KMS-11 (cell line): ENCODE results near the gene INPP4A.

Experiments used
- H2AFZ ChIP-seq: fragments of 200-600 bp; sonication (generic); 2 replicates; pipeline ENCODE4 v1.6.1; 2016; ENCODE audit warnings: antibody characterized with exemption, mixed run types, low read depth
- H3K27ac ChIP-seq: fragments of 200-600 bp; sonication (generic); 2 replicates; pipeline ENCODE4 v1.6.1; 2016; ENCODE audit warnings: mild to moderate bottlenecking, mixed run types
- H3K27me3 ChIP-seq: fragments of 200-600 bp; sonication (generic); 2 replicates; pipeline ENCODE4 v1.6.1; 2017; ENCODE audit warnings: mild to moderate bottlenecking, low read depth, mixed run types, moderate library complexity; ENCODE audit not compliant: insufficient read depth
- H3K36me3 ChIP-seq: fragments of 200-600 bp; sonication (generic); 2 replicates; pipeline ENCODE4 v1.6.1; 2017; ENCODE audit warnings: mild to moderate bottlenecking, mixed run types; ENCODE audit not compliant: insufficient read depth
- H3K4me1 ChIP-seq: fragments of 200-600 bp; sonication (generic); 2 replicates; pipeline ENCODE4 v1.6.1; 2016; ENCODE audit warnings: mild to moderate bottlenecking, low read depth, mixed run types; ENCODE audit not compliant: poor library complexity, severe bottlenecking
- H3K4me2 ChIP-seq: fragments of 200-600 bp; sonication (generic); 2 replicates; pipeline ENCODE4 v1.7.0; 2016; ENCODE audit warnings: mild to moderate bottlenecking, mixed run types
- H3K4me3 ChIP-seq: fragments of 200-600 bp; sonication (generic); IDR thresholded peaks from 2 replicates; pipeline ENCODE4 v1.6.1; 2017; ENCODE audit warnings: low read depth, low read length, mixed read lengths; ENCODE audit not compliant: insufficient read depth
- H3K79me2 ChIP-seq: fragments of 200-600 bp; sonication (generic); 2 replicates; pipeline ENCODE4 v1.6.1; 2016; ENCODE audit warnings: low read depth, mixed run types; ENCODE audit not compliant: insufficient read depth
- H3K9ac ChIP-seq: fragments of 200-600 bp; sonication (generic); 2 replicates; pipeline ENCODE4 v1.6.1; 2016; ENCODE audit warnings: mild to moderate bottlenecking, mixed run types
- H4K20me1 ChIP-seq: fragments of 200-600 bp; sonication (generic); 2 replicates; pipeline ENCODE4 v1.6.1; 2016; ENCODE audit warnings: mild to moderate bottlenecking, mixed run types; ENCODE audit not compliant: insufficient read depth
- TF ChIP-seq, protein P1 (sequence below): fragments of 200-600 bp; sonication (generic); conservative IDR thresholded peaks from 2 replicates; pipeline ENCODE4 v1.6.1; 2017; ENCODE audit warnings: low read depth, mild to moderate bottlenecking, antibody characterized with exemption, low read length, moderate library complexity, mixed read lengths

INPP4A gene

DNA sequence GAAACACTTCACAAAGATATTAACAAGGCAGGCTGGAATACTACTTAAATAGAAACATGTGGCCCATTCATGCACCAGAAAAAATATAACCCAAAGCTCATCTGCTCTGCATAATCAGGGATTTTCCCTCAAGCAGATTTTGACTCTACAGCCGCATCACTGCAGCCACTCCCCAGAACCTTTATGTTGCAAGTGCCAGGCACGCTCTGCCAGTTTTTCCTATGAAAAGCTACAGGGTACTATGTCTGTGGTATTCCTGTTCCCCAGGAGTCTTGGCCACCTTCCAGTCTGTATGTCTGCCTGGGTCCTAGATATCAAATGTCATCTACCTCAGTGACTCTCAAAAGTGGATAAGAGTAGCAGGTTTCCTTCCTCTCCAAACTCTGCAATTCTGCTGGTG is 159.9 kb downstream of the INPP4A start:
- Histone ChIP-seq H3K4me2 (no peak overlapping the region), H3K79me2 (peaks cover 21% of the 10 kb centered on the region), H3K27me3 (no peaks in the 10 kb centered on the region), H3K9ac (no peak overlapping the region), H4K20me1 (no peaks in the 10 kb centered on the region), H2AFZ (no peak overlapping the region), H3K36me3 (no peaks in the 10 kb centered on the region), H3K4me3 (no peak overlapping the region), H3K4me1 (peaks cover 14% of the 10 kb centered on the region), H3K27ac (no peak overlapping the region)
- TF ChIP-seq, protein P1, sequence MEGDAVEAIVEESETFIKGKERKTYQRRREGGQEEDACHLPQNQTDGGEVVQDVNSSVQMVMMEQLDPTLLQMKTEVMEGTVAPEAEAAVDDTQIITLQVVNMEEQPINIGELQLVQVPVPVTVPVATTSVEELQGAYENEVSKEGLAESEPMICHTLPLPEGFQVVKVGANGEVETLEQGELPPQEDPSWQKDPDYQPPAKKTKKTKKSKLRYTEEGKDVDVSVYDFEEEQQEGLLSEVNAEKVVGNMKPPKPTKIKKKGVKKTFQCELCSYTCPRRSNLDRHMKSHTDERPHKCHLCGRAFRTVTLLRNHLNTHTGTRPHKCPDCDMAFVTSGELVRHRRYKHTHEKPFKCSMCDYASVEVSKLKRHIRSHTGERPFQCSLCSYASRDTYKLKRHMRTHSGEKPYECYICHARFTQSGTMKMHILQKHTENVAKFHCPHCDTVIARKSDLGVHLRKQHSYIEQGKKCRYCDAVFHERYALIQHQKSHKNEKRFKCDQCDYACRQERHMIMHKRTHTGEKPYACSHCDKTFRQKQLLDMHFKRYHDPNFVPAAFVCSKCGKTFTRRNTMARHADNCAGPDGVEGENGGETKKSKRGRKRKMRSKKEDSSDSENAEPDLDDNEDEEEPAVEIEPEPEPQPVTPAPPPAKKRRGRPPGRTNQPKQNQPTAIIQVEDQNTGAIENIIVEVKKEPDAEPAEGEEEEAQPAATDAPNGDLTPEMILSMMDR: no peak

DNA sequence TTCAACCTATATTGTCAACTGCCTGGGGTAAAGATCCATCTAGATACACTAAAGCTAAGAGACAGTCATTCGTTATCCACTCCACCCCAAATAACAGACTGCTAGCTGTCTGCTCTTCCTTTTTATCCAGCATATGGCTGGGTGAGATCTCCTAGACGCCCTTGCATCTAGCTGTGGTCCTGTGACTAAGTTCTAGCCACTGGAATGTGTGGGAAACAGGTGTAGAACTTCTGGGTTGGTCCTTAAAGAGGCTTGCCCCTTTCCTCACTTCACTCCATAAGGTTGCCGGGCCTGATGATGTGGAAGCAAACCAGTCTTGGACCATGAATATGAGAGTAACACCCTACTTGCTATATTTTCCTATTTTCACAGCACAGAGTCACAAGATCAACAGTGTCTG is 160.4 kb downstream of the INPP4A start:
- H3K4me2 ChIP-seq: no peak overlapping the region
- H3K79me2 ChIP-seq: peaks cover 23% of the 10 kb centered on the region
- H3K36me3 ChIP-seq: no peaks in the 10 kb centered on the region
- no peaks in the 10 kb centered on the region for H3K27me3 ChIP-seq
- no peak overlapping the region for H2AFZ ChIP-seq
- H3K4me1 ChIP-seq: peaks cover 19% of the 10 kb centered on the region
- H3K4me3 ChIP-seq: no peak overlapping the region
- TF ChIP-seq, protein P1: no peak
- no peak overlapping the region for H3K27ac ChIP-seq
- H4K20me1 ChIP-seq: no peaks in the 10 kb centered on the region
- no peak overlapping the region for H3K9ac ChIP-seq

DNA sequence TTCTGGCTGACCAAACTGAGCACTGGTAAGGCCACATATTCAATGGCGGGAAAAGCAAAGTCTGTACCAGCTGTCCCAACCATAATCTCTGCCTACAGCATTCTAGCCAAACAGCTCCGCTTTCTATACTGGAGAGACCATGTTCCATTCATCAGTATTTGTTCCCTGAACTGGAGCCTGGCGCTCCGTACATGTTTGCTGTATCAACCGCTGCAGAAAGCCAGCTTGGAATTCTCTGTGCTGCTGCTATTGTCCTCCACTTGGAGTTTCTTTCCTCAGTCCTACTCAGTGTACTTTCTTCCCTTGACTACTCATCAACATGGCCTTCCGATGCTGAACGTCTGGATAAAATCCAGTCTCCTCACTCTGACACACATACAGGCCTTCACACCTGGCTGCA is 161.8 kb downstream of the INPP4A start:
- Histone ChIP-seq H3K9ac (no peak overlapping the region), H3K36me3 (no peaks in the 10 kb centered on the region)

GRCh38 chr2:98607104-98607503 is 162.4 kb downstream of the INPP4A start:
- Histone ChIP-seq H3K9ac (peak overlapping the region; percentile 93; the same call in 1 of the 2 replicates), H3K27me3 (no peaks in the 10 kb centered on the region), H3K36me3 (no peaks in the 10 kb centered on the region), H3K4me3 (no peak overlapping the region), H3K4me1 (peaks cover 22% of the 10 kb centered on the region), H4K20me1 (no peaks in the 10 kb centered on the region), H3K4me2 (peak overlapping the region; percentile 95), H3K27ac (no peak overlapping the region), H3K79me2 (peaks cover 23% of the 10 kb centered on the region), H2AFZ (no peak overlapping the region)
- TF ChIP-seq, protein P1: no peak

More for the DNA sequence above, 161.8 kb downstream of the INPP4A start:
- TF ChIP-seq, protein P1: no peak
- no peaks in the 10 kb centered on the region for H4K20me1 ChIP-seq
- peaks cover 23% of the 10 kb centered on the region for H3K79me2 ChIP-seq
- no peak overlapping the region for H3K27ac ChIP-seq
- no peak overlapping the region for H3K4me2 ChIP-seq
- no peak overlapping the region for H2AFZ ChIP-seq
- no peaks in the 10 kb centered on the region for H3K27me3 ChIP-seq
- H3K4me3 ChIP-seq: no peak overlapping the region
- H3K4me1 ChIP-seq: peaks cover 22% of the 10 kb centered on the region

DNA sequence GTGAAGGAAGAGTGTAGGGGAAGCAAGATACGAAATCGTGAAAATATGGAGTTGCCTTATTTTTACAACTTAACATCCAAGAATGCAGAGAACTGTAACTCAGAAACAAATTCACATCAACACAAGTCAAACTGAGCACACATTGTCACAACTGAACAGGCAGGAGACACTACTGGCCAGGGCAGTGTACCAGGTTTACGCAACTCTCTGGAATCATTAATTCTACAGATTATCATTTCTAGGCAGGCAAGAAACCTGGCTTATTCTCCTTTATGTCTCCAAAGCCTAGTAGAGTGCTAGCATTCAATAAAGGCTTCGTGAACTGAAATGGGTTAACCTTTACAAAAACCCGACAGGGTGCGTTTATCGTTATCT is 163.1 kb downstream of the INPP4A start:
- TF ChIP-seq, protein P1: no peak
- H3K27ac ChIP-seq: peak overlapping the region; percentile 76

More for the DNA sequence above, 163.1 kb downstream of the INPP4A start:
- peak overlapping the region; percentile 93 for H3K9ac ChIP-seq
- no peaks in the 10 kb centered on the region for H4K20me1 ChIP-seq
- peaks cover 22% of the 10 kb centered on the region for H3K4me1 ChIP-seq
- H3K27me3 ChIP-seq: no peaks in the 10 kb centered on the region
- H3K4me3 ChIP-seq: no peak overlapping the region
- H3K36me3 ChIP-seq: no peaks in the 10 kb centered on the region
- H3K79me2 ChIP-seq: peaks cover 23% of the 10 kb centered on the region
- peak overlapping the region; percentile 95 for H3K4me2 ChIP-seq
- peak overlapping the region; percentile 98 for H2AFZ ChIP-seq
